H9 (cell line): Measurements from ENCODE around the gene MOB3C. TPM values are rescaled to one million over a fixed set of nuclear protein-coding genes. Genes with fewer than 3 reads are reported as not detected.
A peak's percentile ranks its signal among the peaks of the same experiment; 100 is the strongest.

ENCODE experiments used
- DNase-seq: peaks from one replicate; pipeline ENCODE4 v3.0.0-alpha.2; 2017
- H2AFZ ChIP-seq: one replicate; pipeline ENCODE4 v1.6.1; 2013; ENCODE audit warnings: mild to moderate bottlenecking, low read length, control low read depth, moderate library complexity
- H2AK5ac ChIP-seq: 2 replicates; pipeline ENCODE4 v1.6.1; 2013; ENCODE audit warnings: low read length, control low read depth, mixed read lengths; ENCODE audit not compliant: insufficient read length
- H2BK120ac ChIP-seq: one replicate; pipeline ENCODE4 v1.6.1; 2013; ENCODE audit warnings: low read depth, mild to moderate bottlenecking, low read length, control low read depth, inconsistent platforms; ENCODE audit not compliant: poor library complexity, severe bottlenecking
- H2BK12ac ChIP-seq: 2 replicates; pipeline ENCODE4 v1.6.1; 2013; ENCODE audit warnings: low read length, control low read depth, mixed read lengths, low read depth; ENCODE audit not compliant: insufficient read length
- H2BK15ac ChIP-seq: 2 replicates; pipeline ENCODE4 v1.6.1; 2013; ENCODE audit warnings: low read depth, low read length, control low read depth
- H2BK20ac ChIP-seq: one replicate; pipeline ENCODE4 v1.6.1; 2013; ENCODE audit warnings: low read depth, mild to moderate bottlenecking, low read length, control low read depth, inconsistent platforms; ENCODE audit not compliant: poor library complexity, severe bottlenecking
- H2BK5ac ChIP-seq: 2 replicates; pipeline ENCODE4 v1.6.1; 2013; ENCODE audit warnings: low read length, control low read depth, mixed read lengths; ENCODE audit not compliant: insufficient read length
- H3K14ac ChIP-seq: 2 replicates; pipeline ENCODE4 v1.6.1; 2013; ENCODE audit warnings: low read length, control low read depth; ENCODE audit not compliant: insufficient read depth
- H3K18ac ChIP-seq: 2 replicates; pipeline ENCODE4 v1.6.1; 2013; ENCODE audit warnings: low read depth, mild to moderate bottlenecking, mixed read lengths, low read length, control low read depth; ENCODE audit not compliant: insufficient read length
- H3K23ac ChIP-seq: 2 replicates; pipeline ENCODE4 v1.6.1; 2013; ENCODE audit warnings: low read length, control low read depth, mixed read lengths, low read depth; ENCODE audit not compliant: insufficient read length
- H3K23me2 ChIP-seq: 2 replicates; pipeline ENCODE4 v1.6.1; 2013; ENCODE audit warnings: low read depth, mild to moderate bottlenecking, mixed read lengths, low read length, control low read depth; ENCODE audit not compliant: insufficient read length, poor library complexity, severe bottlenecking
- H3K27ac ChIP-seq: 2 replicates; pipeline ENCODE4 v1.5.1; 2013; ENCODE audit warnings: low read length, control low read depth, mixed read lengths, low read depth; ENCODE audit not compliant: insufficient read length
- H3K27me3 ChIP-seq: 2 replicates; pipeline ENCODE4 v1.6.1; 2013; ENCODE audit warnings: low read length, control low read depth, inconsistent platforms; ENCODE audit not compliant: insufficient read depth
- H3K4ac ChIP-seq: 2 replicates; pipeline ENCODE4 v1.6.1; 2013; ENCODE audit warnings: low read depth, mild to moderate bottlenecking, control low read depth, inconsistent platforms, low read length, moderate library complexity
- H3K4me1 ChIP-seq: 2 replicates; pipeline ENCODE4 v1.6.1; 2013; ENCODE audit warnings: low read length, control low read depth, inconsistent platforms; ENCODE audit not compliant: insufficient read depth
- H3K4me2 ChIP-seq: 2 replicates; pipeline ENCODE4 v1.6.1; 2013; ENCODE audit warnings: low read length, control low read depth, mixed read lengths; ENCODE audit not compliant: insufficient read length, insufficient read depth
- H3K56ac ChIP-seq: 2 replicates; pipeline ENCODE4 v1.6.1; 2013; ENCODE audit warnings: low read depth, mild to moderate bottlenecking, mixed read lengths, low read length, control low read depth; ENCODE audit not compliant: insufficient read length
- H3K79me1 ChIP-seq: 2 replicates; pipeline ENCODE4 v1.6.1; 2013; ENCODE audit warnings: low read depth, mild to moderate bottlenecking, moderate library complexity, low read length, control low read depth, inconsistent platforms; ENCODE audit not compliant: insufficient read depth, poor library complexity, severe bottlenecking
- H3K79me2 ChIP-seq: 2 replicates; pipeline ENCODE4 v1.6.1; 2013; ENCODE audit warnings: low read length, control low read depth, inconsistent platforms; ENCODE audit not compliant: insufficient read depth
- H3K9ac ChIP-seq: 2 replicates; pipeline ENCODE4 v1.6.1; 2013; ENCODE audit warnings: low read length, control low read depth, mixed read lengths; ENCODE audit not compliant: insufficient read length; ENCODE audit errors: extremely low read depth
- H3K9me3 ChIP-seq: one replicate; pipeline ENCODE4 v1.6.1; 2013; ENCODE audit warnings: low read depth, low read length, inconsistent platforms; ENCODE audit not compliant: control insufficient read depth
- H3T11ph ChIP-seq: one replicate; pipeline ENCODE4 v1.6.1; 2013; ENCODE audit warnings: mild to moderate bottlenecking, low read length, control low read depth, inconsistent platforms
- H4K20me1 ChIP-seq: one replicate; pipeline ENCODE4 v1.6.1; 2013; ENCODE audit not compliant: control insufficient read depth, insufficient read length, insufficient read depth
- H4K5ac ChIP-seq: 2 replicates; pipeline ENCODE4 v1.6.1; 2013; ENCODE audit warnings: low read depth, mild to moderate bottlenecking, mixed read lengths, low read length, control low read depth; ENCODE audit not compliant: insufficient read length
- H4K8ac ChIP-seq: replicated peaks from 2 replicates; pipeline ENCODE4 v1.6.1; 2013; ENCODE audit warnings: low read length, control low read depth, mixed read lengths, low read depth; ENCODE audit not compliant: insufficient read length
- H4K91ac ChIP-seq: 2 replicates; pipeline ENCODE4 v1.6.1; 2013; ENCODE audit warnings: low read depth, mild to moderate bottlenecking, moderate library complexity, mixed read lengths, low read length, control low read depth; ENCODE audit not compliant: insufficient read length
- H3K27ac Mint-ChIP-seq, 3 experiments: 2 replicates in 2 of 3; 3 replicates in 1 of 3; pipeline ENCODE4 v1.8.0; 2020 to 2021; ENCODE audit warnings: mixed read lengths in 3 of 3, mild to moderate bottlenecking in 1 of 3, moderate library complexity in 1 of 3
- H3K27me3 Mint-ChIP-seq: 2 replicates; pipeline ENCODE4 v1.8.0; 2021; ENCODE audit warnings: low read depth, mild to moderate bottlenecking, moderate library complexity, mixed read lengths
- H3K36me3 Mint-ChIP-seq, 3 experiments: 2 replicates in 2 of 3; 3 replicates in 1 of 3; pipeline ENCODE4 v1.8.0; 2020 to 2021; ENCODE audit warnings: low read depth in 3 of 3, mixed read lengths in 3 of 3; ENCODE audit not compliant: insufficient read depth in 1 of 3
- H3K4me1 Mint-ChIP-seq, 2 experiments: 2 replicates each; pipeline ENCODE4 v1.8.0; 2020; ENCODE audit warnings: mixed read lengths in 2 of 2
- H3K4me3 Mint-ChIP-seq, 2 experiments: 2 replicates in 1 of 2; 3 replicates in 1 of 2; pipeline ENCODE4 v1.8.0; 2020 to 2021; ENCODE audit warnings: mild to moderate bottlenecking in 2 of 2, mixed read lengths in 2 of 2, moderate library complexity in 1 of 2
- H3K9me3 Mint-ChIP-seq, 2 experiments: 2 replicates in 1 of 2; 3 replicates in 1 of 2; pipeline ENCODE4 v1.8.0; 2020; ENCODE audit warnings: mild to moderate bottlenecking in 2 of 2, mixed read lengths in 2 of 2, moderate library complexity in 1 of 2
- CTCF ChIP-seq: fragments of 200-600 bp; sonication (generic); conservative IDR thresholded peaks from 3 replicates; pipeline ENCODE4 v1.8.0; 2021; ENCODE audit warnings: antibody characterized with exemption, mild to moderate bottlenecking
- WGBS: extraction: QIAGEN DNeasy Blood & Tissue Kit; methylation state at CpG from one replicate; pipeline ENCODE4 v1.1.7; 2013; ENCODE audit warnings: missing lambda C conversion rate, low lambda C conversion rate, mixed read lengths; ENCODE audit not compliant: insufficient read length; ENCODE audit errors: extremely low coverage; 5-methylcytosine and 5-hydroxymethylcytosine counted together
- total RNA-seq: library from RNA; stranded (reverse); gene quantifications from 2 replicates; pipeline ENCODE4 v1.2.1, GENCODE V29; 2021

MOB3C gene
- total RNA-seq, 1 experiment from 2014 or later = 3.2 TPM

GRCh38 chr1:46603481-46603857 lies 13.1 kb downstream of the MOB3C start:
- H2BK15ac ChIP-seq = no peak overlapping the region
- H4K20me1 ChIP-seq = no peaks in the 10 kb centered on the region
- no peaks in the 10 kb centered on the region for H3K23me2 ChIP-seq
- Mint-ChIP-seq H3K27ac (peak overlapping the region in 1 of 3 experiments; percentile 85; a peak in 2 of 7 replicates), H3K4me1 (peaks cover 23% of the 10 kb centered on the region in 2 experiments), H3K27me3 (no peaks in the 10 kb centered on the region; the same call in 1 of the 2 replicates), H3K36me3 (no peaks in the 10 kb centered on the region; a peak in 1 of 7 replicates), H3K4me3 (peak overlapping the region; percentile 83 to 89), H3K9me3 (no peaks in the 10 kb centered on the region)
- peaks cover 2% of the 10 kb centered on the region for H3K79me1 ChIP-seq
- H3T11ph ChIP-seq = no peak overlapping the region
- no peaks in the 10 kb centered on the region for H3K79me2 ChIP-seq
- no peak overlapping the region for H4K5ac ChIP-seq
- no peak overlapping the region for H3K18ac ChIP-seq
- no peak overlapping the region for H4K91ac ChIP-seq
- H3K23ac ChIP-seq = no peak overlapping the region
- no peak overlapping the region for H2AK5ac ChIP-seq
- WGBS = no CpG with 5 or more reads among the region's 2 CpGs
- H3K27ac ChIP-seq = no peak overlapping the region
- no peak overlapping the region for H3K4ac ChIP-seq
- no peak overlapping the region for H3K56ac ChIP-seq
- no peak overlapping the region for H2BK20ac ChIP-seq
- no peak overlapping the region for H4K8ac ChIP-seq
- H2BK12ac ChIP-seq = no peak overlapping the region
- H3K9me3 ChIP-seq = no peaks in the 10 kb centered on the region
- H3K9ac ChIP-seq = peak overlapping the region; percentile 44
- no peak overlapping the region for H2BK5ac ChIP-seq
- no peak for TF ChIP-seq CTCF
- H3K27me3 ChIP-seq = no peaks in the 10 kb centered on the region
- H3K4me1 ChIP-seq = peaks cover 3% of the 10 kb centered on the region; the same call in 1 of the 2 replicates
- H3K14ac ChIP-seq = no peak overlapping the region
- H3K4me2 ChIP-seq = peak overlapping the region; percentile 63
- H2BK120ac ChIP-seq = no peak overlapping the region
- H2AFZ ChIP-seq = no peak overlapping the region
- no peak for DNase-seq
